Panc1 (cell line): ENCODE measurements around the gene ALDH1A3. TPM values are rescaled to one million over a fixed set of nuclear protein-coding genes. Genes with fewer than 3 reads are reported as not detected.

Experiments
- ATAC-seq: fragments of 200-7000 bp; cut with Tn5 transposase; 2 replicates; pipeline ENCODE4 v1.9.1; 2020; ENCODE audit warnings: mild to moderate bottlenecking, moderate library complexity
- BruUV-seq: library from RNA; stranded (reverse); fragments of 400-500 nt; replicated peaks from 2 replicates; lab custom pipeline; 2021; lab: Mats Ljungman, UMichigan
- CTCF ChIA-PET: fragments of 300-600 bp; sonication (Branson Sonifier 250); formaldehyde crosslinking; loops from one replicate; lab custom pipeline; 2022; ENCODE audit warnings: antibody characterized with exemption; lab: Charles Lee
- POLR2A ChIA-PET: fragments of 300-600 bp; sonication (Branson Sonifier 250); formaldehyde crosslinking; loops from one replicate; lab custom pipeline; 2022; ENCODE audit warnings: antibody characterized with exemption; lab: Charles Lee
- DNase-seq: peaks from one replicate; pipeline ENCODE4 v3.0.0-alpha.2; 2010; ENCODE audit warnings: low read depth, low spot score
- H3K27ac ChIP-seq: 2 replicates; pipeline ENCODE4 v1.5.1; 2011; ENCODE audit warnings: mild to moderate bottlenecking, low read length, inconsistent platforms
- H3K27me3 ChIP-seq: fragments of 200-500 bp; sonication (Bioruptor generic); 2 replicates; pipeline ENCODE4 v1.6.0; 2014; ENCODE audit warnings: low read length, inconsistent platforms; ENCODE audit not compliant: control insufficient read depth, insufficient read depth
- H3K36me3 ChIP-seq: fragments of 200-500 bp; sonication (Bioruptor generic); 2 replicates; pipeline ENCODE4 v1.5.1; 2014; ENCODE audit warnings: inconsistent platforms, mild to moderate bottlenecking, low read length, moderate library complexity; ENCODE audit not compliant: control insufficient read depth, insufficient read depth
- H3K4me1 ChIP-seq: 2 replicates; pipeline ENCODE4 v1.5.1; 2011; ENCODE audit warnings: inconsistent platforms, mild to moderate bottlenecking, low read length, moderate library complexity; ENCODE audit not compliant: control insufficient read depth, insufficient read depth
- H3K4me3 ChIP-seq, 2 experiments: 2 replicates each; pipeline ENCODE4 v1.5.1; 2011 to 2012; ENCODE audit warnings: low read depth in 2 of 2, low read length in 2 of 2, mild to moderate bottlenecking in 2 of 2, inconsistent platforms in 1 of 2, moderate library complexity in 1 of 2
- H3K9me3 ChIP-seq: fragments of 200-500 bp; sonication (Bioruptor generic); 2 replicates; pipeline ENCODE4 v1.5.1; 2014; ENCODE audit warnings: low read depth, mild to moderate bottlenecking, inconsistent platforms, low read length, moderate library complexity; ENCODE audit not compliant: control insufficient read depth, insufficient read depth
- CTCF ChIP-seq: fragments of 450-650 bp; IDR thresholded peaks from 2 replicates; pipeline ENCODE4 v1.5.1; 2017; ENCODE audit warnings: mild to moderate bottlenecking
- POLR2AphosphoS5 ChIP-seq: IDR thresholded peaks from 2 replicates; pipeline ENCODE4 v1.6.1; 2012; ENCODE audit warnings: mild to moderate bottlenecking, low read depth, low read length, moderate library complexity
- REST ChIP-seq, 2 experiments: IDR thresholded peaks; 2 replicates each; pipeline ENCODE4 v1.6.1; 2011 to 2012; ENCODE audit warnings: low read depth in 2 of 2, control low read depth in 1 of 2, low read length in 1 of 2, mild to moderate bottlenecking in 1 of 2, moderate library complexity in 1 of 2; ENCODE audit not compliant: insufficient read depth in 1 of 2
- SIN3A ChIP-seq: IDR thresholded peaks from 2 replicates; pipeline ENCODE4 v1.6.1; 2012; ENCODE audit warnings: low read depth, mild to moderate bottlenecking, low read length, moderate library complexity, borderline replicate concordance; ENCODE audit not compliant: insufficient read depth
- TCF7L2 ChIP-seq: IDR thresholded peaks from 2 replicates; pipeline ENCODE4 v1.6.1; 2011; ENCODE audit warnings: mild to moderate bottlenecking, low read depth, low read length, inconsistent platforms
- in situ Hi-C: cut with HindIII; loops from 2 replicates; pipeline ENCODE4 v1.10.0; 2016; ENCODE audit warnings: low sequenced_read_pairs, low pct_unique_long_range_greater_than_20kb
- intact Hi-C: fragments of 100-400 bp; cut with micrococcal nuclease; formaldehyde crosslinking; loops from one replicate; pipeline ENCODE4 v1.10.0; 2022; ENCODE audit not compliant: unreplicated experiment
- total RNA-seq: library from RNA; stranded (reverse); gene quantifications from one replicate; pipeline ENCODE4 v1.2.1, GENCODE V29; 2021; ENCODE audit not compliant: unreplicated experiment

ALDH1A3 gene
- total RNA-seq, 1 experiment from 2014 or later: 143 TPM

- intact Hi-C loops (no loop called here), in situ Hi-C loops (no loop called here)
- Histone ChIP-seq H3K27me3 (no peaks in the 10 kb centered on the region), H3K9me3 (no peaks in the 10 kb centered on the region), H3K4me3 (no peak overlapping the region), H3K4me1 (peaks cover 20% of the 10 kb centered on the region), H3K36me3 (peaks cover 8% of the 10 kb centered on the region), H3K27ac (no peak overlapping the region)
- BruUV-seq: no TSS peak
- ATAC-seq (no peak), DNase-seq (no peak)
- POLR2A ChIA-PET: no interaction called here
- CTCF ChIA-PET: no interaction called here
- TF ChIP-seq POLR2AphosphoS5: no peak
- TF ChIP-seq REST (IDR thresholded peaks at IDR 0.05; ENCODE audit: insufficient read depth in 1 of 2, low read depth in 2 of 2, low read length in 1 of 2): no peak
- TF ChIP-seq TCF7L2: no peak
- no peak for TF ChIP-seq CTCF
- TF ChIP-seq SIN3A: no peak
Measured at GRCh38 chr15:100885811-100886210, 6.2 kb downstream of the ALDH1A3 start.

- no peak for ATAC-seq
- no peak for TF ChIP-seq POLR2AphosphoS5
- no peak for TF ChIP-seq TCF7L2
- no peak for TF ChIP-seq SIN3A
- no peak for TF ChIP-seq CTCF
- TF ChIP-seq REST (IDR thresholded peaks at IDR 0.05; ENCODE audit: insufficient read depth in 1 of 2, low read depth in 2 of 2, low read length in 1 of 2): no peak
- intact Hi-C loops (no loop called here), in situ Hi-C loops (no loop called here)
- Histone ChIP-seq H3K9me3 (no peaks in the 10 kb centered on the region), H3K36me3 (peaks cover 9% of the 10 kb centered on the region), H3K4me3 (no peak overlapping the region), H3K27ac (no peak overlapping the region), H3K4me1 (peaks cover 5% of the 10 kb centered on the region), H3K27me3 (no peaks in the 10 kb centered on the region)
- ChIA-PET POLR2A (no interaction called here), CTCF (no interaction called here)
- no TSS peak for BruUV-seq
- DNase-seq: no peak
Measured at GRCh38 chr15:100887211-100887913, 7.7 kb downstream of the ALDH1A3 start.
